Progenitor cell of endocrine pancreas (in vitro differentiated cells): ENCODE measurements around the gene DDX10. TPM values are rescaled to one million over a fixed set of nuclear protein-coding genes. Genes with fewer than 3 reads are reported as not detected.

Source experiments
- DNase-seq: peaks from one replicate; pipeline ENCODE4 v3.0.0; 2021; ENCODE audit warnings: low spot score; ENCODE audit not compliant: unreplicated experiment
- H3K27ac Mint-ChIP-seq: 2 replicates; pipeline ENCODE4 v1.8.0; 2021; ENCODE audit warnings: mild to moderate bottlenecking, moderate library complexity, mixed read lengths
- H3K27me3 Mint-ChIP-seq: 2 replicates; pipeline ENCODE4 v1.8.0; 2021; ENCODE audit warnings: mixed read lengths
- H3K36me3 Mint-ChIP-seq: 2 replicates; pipeline ENCODE4 v1.8.0; 2022; ENCODE audit warnings: mixed read lengths; ENCODE audit not compliant: insufficient read depth
- H3K4me1 Mint-ChIP-seq: 2 replicates; pipeline ENCODE4 v1.8.0; 2021; ENCODE audit warnings: low read depth, mixed read lengths
- H3K4me3 Mint-ChIP-seq: 2 replicates; pipeline ENCODE4 v1.8.0; 2021; ENCODE audit warnings: low read depth, mild to moderate bottlenecking, moderate library complexity, mixed read lengths
- H3K9me3 Mint-ChIP-seq: 2 replicates; pipeline ENCODE4 v1.8.0; 2021; ENCODE audit warnings: low read depth, mixed read lengths
- total RNA-seq: library from RNA; stranded (reverse); gene quantifications from 2 replicates; pipeline ENCODE4 v1.2.1, GENCODE V29; 2021
- TF ChIP-seq, protein P1 (sequence below): fragments of 200-600 bp; sonication (generic); IDR thresholded peaks from one replicate; pipeline ENCODE4 v1.5.0; 2021; ENCODE audit warnings: antibody characterized with exemption, mild to moderate bottlenecking; ENCODE audit not compliant: unreplicated experiment

The DDX10 gene
- total RNA-seq, 1 donor from 2014 or later, result 31.9 TPM

DNA sequence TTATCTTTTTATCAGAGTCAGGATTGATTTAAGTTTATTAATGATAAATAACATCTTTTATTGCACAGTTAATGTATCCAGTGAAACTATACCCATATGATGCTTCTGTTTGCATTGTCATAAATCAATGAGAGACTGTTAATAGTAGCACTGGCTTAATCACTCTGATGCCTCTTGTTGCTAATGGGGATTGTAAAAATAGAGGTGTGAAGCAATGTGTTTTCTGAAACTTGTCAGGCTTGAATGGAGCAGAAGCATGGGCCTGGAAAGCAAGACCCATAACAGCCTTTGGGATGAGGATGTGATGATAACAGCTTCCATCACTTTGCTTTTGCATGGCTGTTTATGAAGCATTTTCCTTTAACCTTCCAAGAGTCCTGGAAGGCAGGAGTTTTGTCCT is 319.7 kb downstream of the DDX10 start:
- DNase-seq, result no peak
- H3K27ac Mint-ChIP-seq, result no peak overlapping the region
- no peak overlapping the region for H3K4me3 Mint-ChIP-seq
- H3K27me3 Mint-ChIP-seq, result no peaks in the 10 kb centered on the region
- no peaks in the 10 kb centered on the region for H3K4me1 Mint-ChIP-seq
- H3K36me3 Mint-ChIP-seq, result no peaks in the 10 kb centered on the region
- H3K9me3 Mint-ChIP-seq, result peaks cover 2% of the 10 kb centered on the region
- TF ChIP-seq, protein P1, sequence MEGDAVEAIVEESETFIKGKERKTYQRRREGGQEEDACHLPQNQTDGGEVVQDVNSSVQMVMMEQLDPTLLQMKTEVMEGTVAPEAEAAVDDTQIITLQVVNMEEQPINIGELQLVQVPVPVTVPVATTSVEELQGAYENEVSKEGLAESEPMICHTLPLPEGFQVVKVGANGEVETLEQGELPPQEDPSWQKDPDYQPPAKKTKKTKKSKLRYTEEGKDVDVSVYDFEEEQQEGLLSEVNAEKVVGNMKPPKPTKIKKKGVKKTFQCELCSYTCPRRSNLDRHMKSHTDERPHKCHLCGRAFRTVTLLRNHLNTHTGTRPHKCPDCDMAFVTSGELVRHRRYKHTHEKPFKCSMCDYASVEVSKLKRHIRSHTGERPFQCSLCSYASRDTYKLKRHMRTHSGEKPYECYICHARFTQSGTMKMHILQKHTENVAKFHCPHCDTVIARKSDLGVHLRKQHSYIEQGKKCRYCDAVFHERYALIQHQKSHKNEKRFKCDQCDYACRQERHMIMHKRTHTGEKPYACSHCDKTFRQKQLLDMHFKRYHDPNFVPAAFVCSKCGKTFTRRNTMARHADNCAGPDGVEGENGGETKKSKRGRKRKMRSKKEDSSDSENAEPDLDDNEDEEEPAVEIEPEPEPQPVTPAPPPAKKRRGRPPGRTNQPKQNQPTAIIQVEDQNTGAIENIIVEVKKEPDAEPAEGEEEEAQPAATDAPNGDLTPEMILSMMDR, result no peak

DNA sequence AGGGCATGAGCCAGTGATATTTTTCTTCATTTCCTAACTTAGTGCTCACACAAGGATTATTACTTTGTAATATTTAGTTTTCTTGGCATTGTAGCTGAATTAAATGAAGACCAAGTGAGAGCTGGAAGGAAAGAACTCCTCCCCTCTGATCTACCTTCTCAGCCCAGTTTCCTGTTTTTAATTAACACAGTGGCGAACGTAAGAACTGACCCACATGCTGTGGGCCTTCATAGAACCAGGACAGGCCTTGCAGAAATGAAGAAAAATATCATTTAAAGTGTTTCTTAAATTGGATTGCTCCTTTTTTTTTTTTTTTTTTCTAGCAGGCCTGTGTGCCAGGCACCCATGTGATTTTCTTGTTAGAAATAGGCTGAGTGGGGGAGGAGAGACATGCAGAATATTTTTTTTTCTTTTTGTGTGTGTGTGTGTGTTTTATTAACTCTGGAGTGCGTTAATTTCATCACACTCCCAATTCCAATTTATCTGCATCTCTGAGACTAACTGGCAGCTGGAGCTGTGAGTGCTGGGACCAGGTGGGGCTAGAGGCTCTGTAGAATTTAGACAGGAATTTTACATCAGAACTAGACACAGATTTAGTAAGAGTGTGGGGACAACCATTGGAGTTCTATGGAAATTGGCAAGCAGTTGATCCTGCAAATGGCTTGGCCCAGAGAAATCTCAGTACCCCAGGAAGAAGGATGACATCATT is 320.5 kb downstream of the DDX10 start:
- H3K27me3 Mint-ChIP-seq, result no peaks in the 10 kb centered on the region
- no peak for DNase-seq
- H3K4me1 Mint-ChIP-seq, result no peaks in the 10 kb centered on the region
- H3K27ac Mint-ChIP-seq, result no peak overlapping the region
- H3K9me3 Mint-ChIP-seq, result peaks cover 5% of the 10 kb centered on the region
- no peak overlapping the region for H3K4me3 Mint-ChIP-seq
- no peaks in the 10 kb centered on the region for H3K36me3 Mint-ChIP-seq
- TF ChIP-seq, protein P1, result no peak

DNA sequence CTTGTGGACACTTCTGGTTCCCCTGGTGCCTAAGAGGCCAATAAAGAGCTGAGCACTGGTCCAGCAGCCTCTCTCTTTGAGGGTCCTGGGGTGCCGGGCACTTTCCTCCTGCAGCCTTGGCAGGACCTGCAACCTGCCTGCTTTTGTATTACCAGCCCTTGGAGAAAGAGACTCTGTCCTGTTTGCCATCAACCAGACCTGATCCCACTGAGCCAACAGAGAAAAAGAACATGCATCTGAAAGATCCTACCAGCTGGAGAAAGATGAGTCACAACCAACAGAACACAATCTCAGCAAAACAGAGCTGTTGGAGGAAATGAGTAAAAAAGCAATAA is 321.0 kb downstream of the DDX10 start:
- TF ChIP-seq, protein P1, result no peak
- Mint-ChIP-seq H3K9me3 (peaks cover 5% of the 10 kb centered on the region), H3K4me1 (no peaks in the 10 kb centered on the region), H3K36me3 (no peaks in the 10 kb centered on the region), H3K4me3 (no peak overlapping the region), H3K27ac (no peak overlapping the region), H3K27me3 (no peaks in the 10 kb centered on the region)
- DNase-seq, result no peak

Other genes starting within 250 kb of the DDX10 start
- gene C11orf65, start 197.5 kb upstream of the DDX10 start, total RNA-seq, result 0.42 and 0.67 TPM in 2 replicates
- 25.9 and 30.6 TPM in 2 replicates for gene POGLUT3, start 166.7 kb upstream of the DDX10 start, total RNA-seq
- 32.8 and 35.0 TPM in 2 replicates for gene EXPH5, start 71.3 kb upstream of the DDX10 start, total RNA-seq